HG03565 (cell line): ENCODE measurements around the gene G6PC3.
"Not testable (repeated sequence)": the region's sequence is repeated elsewhere in the genome, so short reads cannot be mapped to it uniquely, and the experiment has no call there.

Experiments
- ATAC-seq: cut with Tn5 transposase; IDR thresholded peaks from one replicate; pipeline ENCODE4 v1.9.1; 2021; ENCODE audit warnings: mild to moderate bottlenecking, moderate library complexity; ENCODE audit not compliant: unreplicated experiment

G6PC3 gene

DNA sequence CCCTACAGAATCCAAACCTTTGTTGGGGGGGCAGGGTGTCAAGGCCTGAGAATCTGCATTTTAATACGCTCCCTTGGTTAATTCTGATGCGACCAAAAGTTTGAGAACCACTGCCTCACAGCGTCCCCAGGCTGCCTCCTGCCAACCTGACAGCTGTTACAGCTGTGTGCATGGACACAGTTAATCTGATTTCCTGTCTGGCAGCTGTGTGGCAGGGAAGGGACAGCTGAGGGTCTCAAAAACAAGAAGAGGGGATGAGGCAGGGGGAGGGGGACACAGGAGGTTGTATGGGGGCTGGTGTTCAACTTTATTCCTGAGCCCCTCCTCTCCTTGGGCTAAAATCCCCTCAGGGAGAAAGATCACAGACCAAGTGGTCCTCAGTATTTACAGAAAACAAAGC lies 35.4 kb downstream of the G6PC3 start:
- no peak for ATAC-seq

DNA sequence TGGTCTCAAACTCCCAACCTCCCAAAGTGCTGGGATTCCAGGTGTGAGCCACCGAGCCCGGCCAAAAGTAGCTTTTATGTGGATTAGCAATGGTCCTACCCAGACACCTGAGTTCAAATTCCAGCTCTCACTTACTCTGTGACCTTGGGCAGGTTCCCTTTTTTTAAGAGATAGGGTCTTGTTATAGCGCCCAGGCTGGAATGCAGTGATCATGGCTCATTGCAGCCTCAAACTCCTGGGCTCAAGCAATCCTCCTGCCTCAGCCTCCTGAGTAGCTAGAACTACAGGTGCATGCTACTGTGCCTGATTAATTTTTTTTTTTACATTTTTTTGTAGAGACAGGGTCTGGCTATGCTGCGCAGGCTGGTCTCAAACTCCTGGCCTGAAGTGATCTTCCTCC lies 36.3 kb downstream of the G6PC3 start:
- no peak for ATAC-seq

DNA sequence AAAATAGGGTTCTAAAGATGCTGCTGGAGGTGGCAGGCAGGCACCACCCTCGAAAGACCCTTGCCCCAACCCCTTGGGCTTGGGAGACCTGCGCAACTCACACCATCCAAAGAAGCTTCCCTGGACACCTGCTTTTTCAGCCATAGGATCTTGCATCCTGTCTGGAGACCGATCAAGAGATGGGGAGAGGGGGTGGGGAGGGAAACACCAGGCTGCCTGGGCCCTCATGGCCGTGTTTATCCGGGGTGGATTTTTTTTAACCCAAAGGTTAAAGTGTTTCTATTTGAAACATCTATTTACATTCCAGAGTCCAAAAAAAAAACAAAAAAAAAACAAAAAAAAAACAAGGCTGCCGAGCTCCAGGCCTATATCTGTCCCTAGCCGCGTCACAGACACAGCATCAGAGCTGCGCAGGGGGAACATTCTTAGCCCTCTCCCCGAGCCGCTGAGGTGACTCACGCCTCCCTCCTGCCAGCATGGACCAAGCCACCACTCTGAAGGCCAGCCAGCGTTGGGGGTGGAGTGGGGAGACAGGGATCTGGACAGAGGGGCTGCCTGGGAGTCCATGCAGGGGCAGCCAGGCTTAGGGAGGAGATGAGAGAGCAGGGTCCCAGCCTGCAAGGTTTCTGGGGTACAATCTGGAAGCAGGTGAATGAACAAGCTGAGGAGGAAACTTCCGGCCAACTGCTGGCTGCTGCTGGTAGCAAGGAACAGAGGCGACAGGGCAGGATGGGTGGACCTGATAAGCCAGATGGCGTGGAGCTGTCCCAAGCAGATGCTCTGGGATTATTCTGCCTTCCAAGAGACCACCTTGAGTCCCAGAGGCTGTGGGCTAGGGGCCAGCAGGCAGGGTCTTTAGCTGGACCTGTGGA lies 38.1 kb downstream of the G6PC3 start:
- no peak for ATAC-seq

DNA sequence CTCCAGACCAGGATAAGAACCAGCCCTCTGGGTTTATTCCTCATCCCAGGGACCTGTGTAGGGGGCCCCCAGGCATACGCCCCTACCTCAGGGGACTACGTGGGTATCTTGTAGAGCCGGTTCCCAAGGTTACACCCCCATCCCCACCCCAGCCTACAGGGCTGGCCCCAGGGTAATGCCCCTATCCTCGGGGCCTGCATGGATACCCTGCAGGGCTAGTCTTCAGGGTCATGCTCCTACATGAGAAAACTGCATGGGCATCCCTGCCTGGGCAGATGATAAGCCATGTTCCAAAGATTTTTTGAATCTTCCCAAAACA lies 38.7 kb downstream of the G6PC3 start:
- ATAC-seq = no peak

DNA sequence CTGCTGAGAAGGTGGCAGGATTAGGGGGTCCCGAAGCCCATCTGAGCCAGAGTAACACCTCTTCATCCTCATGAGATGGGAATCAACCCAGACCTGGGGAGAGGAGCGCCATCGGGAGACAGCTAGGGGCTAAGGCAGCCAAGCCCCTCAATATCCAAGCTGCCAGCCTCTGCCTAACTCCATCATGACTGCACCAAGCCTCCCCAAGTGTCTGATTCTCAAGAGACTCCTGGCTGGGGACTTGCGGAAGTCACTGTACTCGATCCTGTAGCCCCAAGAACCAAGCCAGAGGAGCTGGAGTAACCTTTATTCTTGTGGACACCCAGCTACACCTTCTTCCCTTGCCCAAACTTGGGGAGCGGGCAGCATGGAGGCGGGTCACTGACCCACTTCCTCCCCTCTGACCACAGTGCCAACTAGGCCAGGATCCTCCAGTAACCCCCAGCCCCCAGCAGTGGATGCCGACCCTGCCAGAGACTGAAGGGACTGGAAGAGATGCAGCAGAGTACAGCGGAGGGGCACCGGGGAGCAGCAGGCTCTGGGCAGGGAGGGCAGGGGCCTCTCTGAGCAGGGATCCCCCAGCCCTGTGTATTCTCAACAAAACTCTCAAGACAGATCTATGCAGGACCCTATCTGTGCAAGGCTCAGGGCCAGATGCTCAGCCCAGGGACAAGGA lies 39.6 kb downstream of the G6PC3 start:
- ATAC-seq = no peak

DNA sequence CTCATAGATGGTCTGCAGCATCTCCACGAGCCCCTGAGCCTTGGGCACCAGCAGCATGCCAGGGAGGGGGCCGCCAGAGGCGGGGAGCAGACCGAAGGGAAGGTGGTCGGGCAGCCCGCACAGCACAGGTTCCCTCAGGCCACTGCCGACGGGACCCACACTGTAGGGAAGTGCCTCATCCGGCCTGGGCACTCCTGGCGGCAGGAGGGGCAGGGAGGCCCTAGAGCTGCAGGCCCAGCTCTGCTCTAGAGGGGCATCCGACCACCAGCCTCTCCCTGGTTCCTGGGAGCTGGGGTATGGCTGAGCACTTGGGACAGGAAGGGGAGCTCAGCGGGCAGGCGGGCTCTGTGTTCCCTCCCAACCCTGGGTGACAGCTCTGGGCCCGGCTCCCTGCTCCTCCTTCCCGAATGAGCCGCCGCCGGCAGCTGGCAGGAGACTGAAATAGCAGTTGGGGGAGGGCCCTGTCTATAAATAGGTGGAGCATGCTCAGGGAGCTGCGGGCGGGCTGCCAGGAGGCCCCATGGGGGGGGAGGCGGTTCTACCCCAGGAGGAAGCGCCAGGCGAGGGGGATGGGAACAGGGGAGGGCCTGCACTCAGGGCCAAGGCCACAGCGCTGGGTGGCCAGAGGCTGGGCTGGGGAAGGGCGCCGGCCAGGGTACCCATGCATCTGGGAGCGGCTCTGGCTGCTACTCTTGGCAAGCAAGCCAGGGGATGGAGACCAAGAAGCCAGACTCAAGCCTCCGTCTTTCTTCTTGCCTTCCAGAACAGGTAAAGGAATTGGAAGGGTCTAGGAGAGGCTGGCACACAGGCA lies 40.5 kb downstream of the G6PC3 start:
- ATAC-seq = no peak

DNA sequence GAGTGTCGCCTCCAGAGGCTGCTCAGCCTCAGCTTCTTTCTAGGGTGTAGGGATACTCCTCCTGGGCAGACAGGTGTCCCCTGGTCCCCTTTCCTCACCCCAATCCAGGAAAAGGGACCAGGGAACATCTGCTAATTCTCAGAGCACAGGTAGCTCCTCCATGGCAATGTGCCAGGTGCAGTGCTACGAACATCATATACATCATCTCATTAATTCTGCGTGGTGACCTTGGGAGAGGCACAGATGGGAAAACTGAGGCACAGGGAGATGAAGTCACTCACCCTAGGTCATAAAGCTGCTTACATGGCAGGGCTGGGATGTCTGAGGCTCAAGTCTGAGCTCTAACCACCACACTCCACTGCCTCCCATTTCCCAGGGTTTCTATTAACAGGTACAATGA lies 41.2 kb downstream of the G6PC3 start:
- ATAC-seq = no peak

- ATAC-seq = no peak
Observed at GRCh38 chr17:44112284-44113280, 42.0 kb downstream of the G6PC3 start.

DNA sequence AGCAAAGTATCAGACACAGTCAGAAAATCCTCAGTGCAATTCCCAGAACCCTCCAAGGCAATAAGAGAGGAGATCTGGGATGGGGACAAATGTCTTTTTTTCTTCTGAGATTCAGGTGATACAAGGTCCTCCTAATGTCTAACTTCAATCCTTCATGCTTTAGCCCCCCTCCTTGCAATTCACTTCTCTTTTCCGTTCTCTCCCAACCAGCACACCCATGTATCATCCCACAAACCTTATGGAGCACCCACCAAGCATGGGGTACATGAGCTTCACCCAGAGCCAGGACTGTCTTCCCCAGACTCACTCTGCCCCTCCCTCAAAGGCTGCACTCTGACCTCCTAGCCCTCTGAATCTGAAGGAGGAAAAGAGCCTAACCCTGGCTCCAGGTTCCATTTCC lies 42.8 kb downstream of the G6PC3 start:
- ATAC-seq = no peak

- no peak for ATAC-seq
Observed at GRCh38 chr17:44113868-44114840, 43.6 kb downstream of the G6PC3 start.

DNA sequence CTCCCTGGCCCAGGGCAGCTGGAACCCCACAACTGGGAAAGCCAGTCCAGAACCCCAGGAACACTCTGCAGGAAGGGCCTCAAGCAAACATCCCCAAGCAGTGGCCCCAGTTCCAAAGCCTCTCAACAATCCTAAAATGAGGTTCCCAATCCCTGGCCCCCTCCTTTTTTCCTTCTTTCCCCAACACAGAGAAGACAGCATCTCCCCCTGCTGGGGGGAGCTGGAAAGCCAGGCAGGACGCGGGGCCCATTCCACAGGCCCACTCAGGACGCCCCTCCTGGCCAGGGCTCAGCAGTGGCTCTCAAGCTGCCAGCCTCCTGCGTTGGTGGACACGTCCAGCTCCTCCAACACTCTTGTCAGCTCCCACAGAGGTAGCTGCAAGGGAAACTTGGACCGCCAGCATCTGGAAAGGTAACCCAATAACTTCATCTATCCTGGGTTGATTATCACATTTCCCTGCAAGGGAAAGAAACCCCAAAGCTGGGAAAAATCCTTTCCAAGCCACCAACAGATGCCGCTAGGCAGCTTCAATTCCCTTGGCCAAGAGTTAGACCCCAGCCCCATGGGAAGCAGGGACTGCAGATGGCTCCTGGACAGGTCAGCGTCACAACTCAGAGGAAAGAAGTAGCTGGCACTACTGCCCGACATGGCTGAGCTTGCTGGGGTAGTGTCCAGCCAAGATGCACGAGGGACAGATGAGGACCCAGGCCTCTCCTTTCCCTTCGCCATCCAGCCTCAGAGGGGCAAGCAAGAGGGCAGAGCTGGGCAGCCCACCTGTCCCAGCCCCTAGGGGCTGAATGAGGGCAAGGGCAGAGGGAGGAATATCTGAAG lies 45.3 kb downstream of the G6PC3 start:
- ATAC-seq = no peak

DNA sequence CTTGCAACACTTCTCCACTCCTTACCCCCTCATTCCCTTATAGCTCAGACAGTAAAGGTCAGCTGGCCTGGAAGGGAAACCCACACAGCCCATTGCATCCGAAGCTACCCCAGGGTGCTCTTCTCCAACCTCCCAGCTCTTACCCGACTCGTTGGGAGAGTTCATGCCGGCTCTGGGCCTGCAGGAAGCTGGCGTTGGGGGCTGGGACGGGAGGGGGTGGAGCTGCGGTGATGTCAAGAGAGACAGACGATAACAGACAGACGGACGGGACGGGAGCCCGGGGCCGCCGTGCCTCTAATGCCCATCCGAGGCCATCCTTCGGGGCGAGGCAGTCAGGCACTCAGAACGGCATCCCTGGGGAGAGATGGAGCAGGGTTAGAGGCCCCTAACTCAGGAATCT lies 46.8 kb downstream of the G6PC3 start:
- ATAC-seq = no peak

- no peak for ATAC-seq
Observed at GRCh38 chr17:44118427-44119050, 48.0 kb downstream of the G6PC3 start.

DNA sequence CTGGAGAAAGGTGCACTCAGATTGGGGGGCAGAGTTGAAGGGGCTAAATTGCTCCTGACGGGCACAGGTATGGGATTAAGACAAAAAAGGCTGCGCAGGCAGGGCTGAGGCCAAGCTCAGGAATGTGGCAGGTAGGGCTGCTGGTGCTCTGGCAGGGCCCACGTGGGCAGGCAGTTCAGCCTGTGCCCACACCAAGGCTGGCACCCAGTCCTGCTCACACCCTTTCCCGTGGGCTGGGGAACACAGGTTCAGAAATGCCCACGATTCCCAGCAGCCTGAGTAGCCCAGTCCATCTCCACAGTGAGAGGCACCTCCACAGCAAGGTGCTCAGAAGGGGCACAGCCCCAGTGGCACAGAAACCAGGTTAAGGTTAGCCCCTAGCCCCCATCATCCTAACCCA lies 48.5 kb downstream of the G6PC3 start:
- ATAC-seq = no peak

- ATAC-seq = no peak
Observed at GRCh38 chr17:44119798-44120197, 49.3 kb downstream of the G6PC3 start.

DNA sequence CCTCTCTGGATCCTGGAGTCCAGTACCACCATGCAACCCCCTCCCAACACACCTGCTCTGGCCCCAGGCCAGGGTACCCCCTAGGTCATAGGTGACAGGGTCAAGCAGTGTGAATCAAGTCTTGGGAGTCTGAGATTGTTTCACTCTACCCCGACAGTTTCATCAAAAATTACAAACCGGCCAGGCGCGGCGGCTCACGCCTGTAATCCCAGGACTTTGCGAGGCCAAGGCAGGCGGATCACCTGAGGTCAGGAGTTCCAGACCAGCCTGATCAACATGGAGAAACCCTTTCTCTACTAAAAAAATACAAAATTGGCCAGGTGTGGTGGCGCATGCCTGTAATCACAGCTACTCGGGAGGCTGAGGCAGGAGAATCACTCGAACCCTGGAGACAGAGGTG lies 49.7 kb downstream of the G6PC3 start:
- ATAC-seq = not testable (repeated sequence)

DNA sequence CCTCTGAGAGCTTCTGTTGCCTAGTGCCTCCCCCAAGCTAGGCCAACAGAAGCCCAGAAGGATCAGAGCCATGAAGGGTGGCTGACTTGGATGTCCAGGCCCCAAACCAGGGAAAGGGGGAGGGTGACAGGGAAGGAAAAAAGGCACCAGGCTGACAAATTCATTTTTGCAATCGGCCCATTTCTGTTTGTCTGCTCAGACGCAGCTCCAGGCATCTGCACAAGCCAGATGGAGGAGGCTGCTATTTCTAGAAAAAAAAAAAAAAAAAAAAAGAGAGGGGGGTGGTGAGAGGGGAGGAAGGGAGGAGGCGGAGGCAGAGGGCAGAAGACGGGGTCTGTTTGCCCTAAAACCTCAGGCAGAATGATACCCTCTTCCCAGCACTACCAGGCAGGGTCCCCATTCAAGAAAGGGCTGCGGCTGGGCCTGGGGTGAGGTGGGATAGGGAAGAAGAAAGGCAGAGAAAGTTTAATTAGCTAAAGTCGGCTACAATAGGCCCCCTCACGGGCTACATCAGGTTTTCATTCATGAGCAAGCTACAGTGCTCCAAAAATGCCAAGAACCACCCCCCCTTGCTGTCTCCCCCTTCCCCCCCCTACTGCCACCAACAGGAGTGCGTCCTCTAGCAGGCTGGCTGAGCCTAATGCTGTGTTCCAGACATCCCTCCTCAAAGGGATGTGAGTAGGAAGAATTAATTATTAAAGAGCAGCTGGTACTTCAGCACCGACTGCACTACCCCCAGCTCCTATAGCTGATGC lies 50.5 kb downstream of the G6PC3 start:
- ATAC-seq = no peak
